Muscle of leg (tissue), 11 donors: ENCODE results near the gene AARSD1. TPM values are rescaled to one million over a fixed set of nuclear protein-coding genes. Genes with fewer than 3 reads are reported as not detected.

Experiments
- DNase-seq: peaks from one replicate; pipeline ENCODE4 v3.0.0; 2013
- H3K27ac ChIP-seq: one replicate; pipeline ENCODE4 v1.5.1; 2013; ENCODE audit warnings: mild to moderate bottlenecking, low read length, control low read depth
- H3K27me3 ChIP-seq: one replicate; pipeline ENCODE4 v1.6.1; 2013; ENCODE audit warnings: low read length; ENCODE audit not compliant: control insufficient read depth, insufficient read depth
- H3K36me3 ChIP-seq: one replicate; pipeline ENCODE4 v1.6.1; 2013; ENCODE audit warnings: low read length; ENCODE audit not compliant: control insufficient read depth, insufficient read depth
- H3K4me1 ChIP-seq: one replicate; pipeline ENCODE4 v1.6.1; 2013; ENCODE audit warnings: low read length; ENCODE audit not compliant: control insufficient read depth, insufficient read depth
- H3K4me3 ChIP-seq: one replicate; pipeline ENCODE4 v1.5.1; 2013; ENCODE audit warnings: low read length, control low read depth
- H3K9me3 ChIP-seq: replicated peaks from 2 replicates; pipeline ENCODE4 v1.6.1; 2013; ENCODE audit warnings: low read depth, low read length; ENCODE audit not compliant: control insufficient read depth
- WGBS: methylation state at CpG from one replicate; pipeline ENCODE4 v1.1.5; 2013; ENCODE audit warnings: missing lambda C conversion rate; ENCODE audit not compliant: insufficient coverage; 5-methylcytosine and 5-hydroxymethylcytosine counted together
- polyA plus RNA-seq, 8 donors: library from polyadenylated mRNA; unstranded; fragments of 120-200 nt; gene quantifications; one replicate each; pipeline versions ENCODE4 v1.2.1 to v1.2.3, GENCODE V29; 2013; ENCODE audit warnings: inconsistent platforms in 1 of 8, low replicate concordance in 1 of 8; ENCODE audit not compliant: insufficient read length in 8 of 8, insufficient read depth in 1 of 8
- total RNA-seq: library from RNA; stranded (reverse); fragments of 120-200 nt; gene quantifications from one replicate; pipeline ENCODE4 v1.2.4, GENCODE V29; 2013

Gene AARSD1
- total and polyA plus RNA-seq, 9 donors = 35.4 to 67.1 (median 55.2) TPM

DNA sequence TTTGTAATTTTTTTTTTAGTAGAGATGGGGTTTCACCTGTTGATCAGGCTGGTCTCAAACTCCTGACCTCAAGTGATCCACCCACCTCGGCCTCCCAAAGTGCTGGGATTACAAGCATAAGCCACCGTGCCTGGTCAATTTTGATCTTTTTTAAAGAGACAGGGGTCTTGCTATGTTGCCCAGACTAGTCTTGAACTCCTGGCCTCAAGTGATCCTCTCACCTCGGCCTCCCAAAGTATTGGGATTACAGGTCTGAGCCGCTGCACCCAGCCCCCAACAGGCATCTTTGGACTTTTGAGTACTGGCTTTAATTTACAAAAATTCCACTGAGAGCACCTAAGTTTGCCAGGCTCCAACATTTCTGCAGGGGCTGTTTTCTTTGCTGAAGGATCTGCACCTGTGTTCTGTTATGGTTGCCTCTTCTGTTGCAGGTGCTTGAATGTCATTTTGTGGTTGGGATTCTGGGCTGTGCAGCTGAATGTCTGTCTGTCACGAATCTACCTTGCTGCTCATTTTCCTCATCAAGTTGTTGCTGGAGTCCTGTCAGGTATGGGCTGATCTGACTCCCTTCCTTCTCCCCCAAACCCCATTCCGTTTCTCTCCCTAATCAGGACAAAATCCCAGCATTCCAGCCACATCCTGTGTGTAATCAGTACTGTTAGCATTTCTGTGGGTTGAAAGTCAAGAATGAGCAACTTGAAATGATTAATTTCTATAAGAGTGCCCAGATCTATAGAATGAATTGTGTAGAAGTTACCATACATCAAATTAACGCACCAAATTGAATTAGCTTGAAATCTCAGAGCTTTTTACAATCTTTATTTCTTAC is 55.2 kb downstream of the AARSD1 start:
- Histone ChIP-seq H3K9me3 (no peaks in the 10 kb centered on the region), H3K27me3 (peaks cover 2% of the 10 kb centered on the region), H3K36me3 (no peaks in the 10 kb centered on the region), H3K4me1 (no peaks in the 10 kb centered on the region), H3K4me3 (no peak overlapping the region), H3K27ac (no peak overlapping the region)
- WGBS = 69% methylated on average over 3 of the region's 7 CpGs
- no peak for DNase-seq

DNA sequence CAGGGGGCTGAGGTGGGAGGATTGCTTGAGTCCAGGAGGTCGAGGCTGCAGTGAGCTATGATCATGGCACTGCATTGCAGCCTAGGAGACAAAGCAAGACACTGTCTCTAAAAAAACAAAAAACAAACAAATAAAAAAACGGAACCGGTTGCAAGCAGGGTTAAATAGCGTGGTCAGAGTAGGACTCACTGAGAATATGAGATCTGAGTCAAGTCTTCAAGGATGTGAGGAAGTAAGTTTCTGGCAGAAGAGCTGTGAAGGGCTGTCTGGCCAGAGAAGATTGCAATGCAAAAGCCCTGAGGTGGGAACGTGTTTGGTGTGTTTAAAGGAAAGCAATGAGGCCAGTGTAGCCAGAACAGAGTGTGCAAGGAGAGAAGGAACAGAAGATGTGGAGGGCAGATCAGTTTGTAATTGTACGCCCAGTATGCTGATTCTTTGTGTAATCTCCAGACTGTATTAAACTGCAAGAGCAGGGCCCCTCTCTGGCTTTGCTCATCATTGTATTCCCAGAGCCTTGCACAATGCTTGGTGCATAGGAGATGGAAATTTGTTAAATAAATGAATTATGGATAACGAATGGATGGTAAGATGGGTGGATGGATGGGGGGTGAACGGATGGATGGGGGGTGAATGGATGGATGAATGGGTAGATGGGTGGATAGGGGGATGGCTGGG is 57.3 kb downstream of the AARSD1 start:
- Histone ChIP-seq H3K27ac (no peak overlapping the region), H3K27me3 (peaks cover 2% of the 10 kb centered on the region), H3K4me1 (no peaks in the 10 kb centered on the region), H3K9me3 (no peaks in the 10 kb centered on the region), H3K36me3 (no peaks in the 10 kb centered on the region), H3K4me3 (no peak overlapping the region)
- WGBS = 75% methylated on average over 5 of the region's 8 CpGs
- DNase-seq = no peak

DNA sequence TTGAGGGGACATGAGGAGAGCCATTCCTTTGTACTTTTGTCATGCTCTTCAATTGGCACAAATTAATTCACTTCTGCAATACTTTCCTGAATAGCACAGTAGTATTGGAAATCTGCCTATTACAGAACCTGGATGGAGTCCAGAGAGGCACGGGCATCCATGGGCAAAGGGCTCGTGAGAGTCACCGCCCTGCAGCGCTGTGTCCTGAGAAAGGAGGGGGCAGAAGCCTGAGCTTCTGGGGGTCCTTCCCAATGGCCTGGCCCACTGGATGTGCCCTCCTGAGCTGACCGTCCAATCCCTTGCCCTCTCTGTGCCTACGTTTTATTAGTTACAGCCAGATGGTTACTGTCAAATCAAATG is 60.2 kb downstream of the AARSD1 start:
- no peak for DNase-seq
- 81% methylated on average over 4 of the region's 6 CpGs for WGBS

DNA sequence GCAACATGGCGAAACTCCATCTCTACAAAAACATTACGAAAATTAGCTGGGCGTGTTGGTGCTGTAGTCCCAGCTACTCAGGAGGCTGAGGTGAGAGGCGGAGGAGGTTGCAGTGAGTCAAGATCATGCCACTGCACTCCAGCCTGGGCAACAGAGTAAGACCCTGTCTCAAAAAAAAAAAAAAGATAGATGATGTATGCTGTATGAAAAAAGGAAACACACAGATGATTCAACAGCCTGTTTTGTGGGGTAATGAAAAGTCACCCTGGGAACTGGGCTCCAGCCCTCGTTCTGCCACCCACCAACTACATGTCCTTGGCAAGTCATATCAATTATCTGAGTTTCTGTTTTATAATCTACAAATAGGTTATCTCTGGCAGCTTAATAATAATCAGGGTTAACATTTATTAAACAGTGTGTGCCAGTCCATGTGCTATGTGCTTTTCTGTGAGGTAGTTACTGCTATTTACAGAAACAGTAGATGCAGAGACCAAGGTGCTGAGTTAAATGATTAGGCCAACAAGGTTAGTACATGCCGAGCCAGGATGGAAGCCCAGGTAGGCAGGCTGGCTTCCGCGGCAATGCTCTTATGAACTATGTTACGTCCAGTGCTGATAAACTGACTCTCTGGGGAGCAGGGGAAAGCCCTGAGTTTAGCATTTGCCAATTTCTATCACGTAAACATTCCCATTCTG is 62.6 kb downstream of the AARSD1 start:
- 86% methylated on average over 8 of the region's 10 CpGs for whole genome bisulfite sequencing
- Histone ChIP-seq H3K27me3 (no peaks in the 10 kb centered on the region), H3K27ac (no peak overlapping the region), H3K9me3 (no peaks in the 10 kb centered on the region), H3K4me1 (no peaks in the 10 kb centered on the region), H3K36me3 (no peaks in the 10 kb centered on the region), H3K4me3 (no peak overlapping the region)
- no peak for DNase-seq

More for the DNA sequence above, 60.2 kb downstream of the AARSD1 start:
- no peaks in the 10 kb centered on the region for H3K4me1 ChIP-seq
- H3K27me3 ChIP-seq = peaks cover 2% of the 10 kb centered on the region
- no peaks in the 10 kb centered on the region for H3K36me3 ChIP-seq
- no peak overlapping the region for H3K4me3 ChIP-seq
- H3K9me3 ChIP-seq = no peaks in the 10 kb centered on the region
- no peak overlapping the region for H3K27ac ChIP-seq

Other genes with a start within 250 kb of the AARSD1 start
- 20.4 TPM for gene EZH1, start 219.4 kb downstream of the AARSD1 start, total RNA-seq
- gene EZH1, start 219.4 kb downstream of the AARSD1 start, polyA plus RNA-seq = 10 to 100 TPM; 15.6 to 21.8 (median 18.0) TPM
- gene RAMP2, start 203.2 kb downstream of the AARSD1 start, total RNA-seq = 35.9 TPM
- gene RAMP2, start 203.2 kb downstream of the AARSD1 start, polyA plus RNA-seq = 10 to 100 TPM; 56.8 to 87.2 (median 73.2) TPM
- gene VPS25, start 191.0 kb downstream of the AARSD1 start, total RNA-seq = 41.0 TPM
- 10 to 100 TPM; 28.7 to 40.0 (median 32.6) TPM for gene VPS25, start 191.0 kb downstream of the AARSD1 start, polyA plus RNA-seq
- gene WNK4, start 183.8 kb downstream of the AARSD1 start, total RNA-seq = 0.09 TPM
- gene WNK4, start 183.8 kb downstream of the AARSD1 start, polyA plus RNA-seq = 1 to 10 TPM in 3 of 8 donors, under 1 TPM in 5; 0.20 to 1.2 (median 0.67) TPM
- 84.1 TPM for gene COA3, start 165.8 kb downstream of the AARSD1 start, total RNA-seq
- 10 to 100 TPM; 53.6 to 63.9 (median 59.5) TPM for gene COA3, start 165.8 kb downstream of the AARSD1 start, polyA plus RNA-seq
- gene CNTD1, start 165.6 kb downstream of the AARSD1 start, total RNA-seq = 0.04 TPM
- gene CNTD1, start 165.6 kb downstream of the AARSD1 start, polyA plus RNA-seq = 1 to 10 TPM in 3 of 8 donors, under 1 TPM in 5; 0.37 to 1.6 (median 0.81) TPM
- 37.7 TPM for gene BECN1, start 140.2 kb downstream of the AARSD1 start, total RNA-seq
- 10 to 100 TPM; 39.8 to 53.5 (median 45.1) TPM for gene BECN1, start 140.2 kb downstream of the AARSD1 start, polyA plus RNA-seq
- gene PSME3, start 131.1 kb downstream of the AARSD1 start, total RNA-seq = 26.1 TPM
- gene PSME3, start 131.1 kb downstream of the AARSD1 start, polyA plus RNA-seq = 10 to 100 TPM; 46.2 to 67.9 (median 55.3) TPM
- 0.66 TPM for gene AOC2, start 119.9 kb downstream of the AARSD1 start, total RNA-seq
- 1 to 10 TPM in 1 of 8 donors, under 1 TPM in 7; 0.41 to 1.2 (median 0.84) TPM for gene AOC2, start 119.9 kb downstream of the AARSD1 start, polyA plus RNA-seq
- gene AOC3, start 113.3 kb downstream of the AARSD1 start, total RNA-seq = 6.9 TPM
- gene AOC3, start 113.3 kb downstream of the AARSD1 start, polyA plus RNA-seq = 10 to 100 TPM; 11.7 to 23.6 (median 18.2) TPM
- not detected for gene G6PC1, start 63.7 kb downstream of the AARSD1 start, total RNA-seq
- gene G6PC1, start 63.7 kb downstream of the AARSD1 start, polyA plus RNA-seq = under 1 TPM in 3 of 8 donors, not detected in 5; 0.08 to 0.43 (median 0.26) TPM
- 37.3 TPM for gene PTGES3L, start 15.6 kb upstream of the AARSD1 start, total RNA-seq
- 10 to 100 TPM; 37.5 to 81.2 (median 63.0) TPM for gene PTGES3L, start 15.6 kb upstream of the AARSD1 start, polyA plus RNA-seq
- 5.3 TPM for gene RUNDC1, start 16.1 kb upstream of the AARSD1 start, total RNA-seq
- 1 to 10 TPM; 7.3 to 8.3 (median 7.6) TPM for gene RUNDC1, start 16.1 kb upstream of the AARSD1 start, polyA plus RNA-seq
- gene RPL27, start 34.0 kb upstream of the AARSD1 start, total RNA-seq = 3,028 TPM
- gene RPL27, start 34.0 kb upstream of the AARSD1 start, polyA plus RNA-seq = 1,000 to 10,000 TPM; 2,184 to 2,871 (median 2,448) TPM
- 7.6 TPM for gene IFI35, start 42.3 kb upstream of the AARSD1 start, total RNA-seq
- gene IFI35, start 42.3 kb upstream of the AARSD1 start, polyA plus RNA-seq = 10 to 100 TPM in 1 of 8 donors, 1 to 10 TPM in 7; 4.5 to 11.1 (median 6.5) TPM
- 50.4 TPM for gene VAT1, start 57.9 kb upstream of the AARSD1 start, total RNA-seq
- gene VAT1, start 57.9 kb upstream of the AARSD1 start, polyA plus RNA-seq = 10 to 100 TPM; 59.3 to 95.3 (median 77.3) TPM
- gene RND2, start 60.8 kb upstream of the AARSD1 start, total RNA-seq = 0.35 TPM
- gene RND2, start 60.8 kb upstream of the AARSD1 start, polyA plus RNA-seq = 1 to 10 TPM in 3 of 8 donors, under 1 TPM in 5; 0.48 to 1.2 (median 0.83) TPM
- 11.2 TPM for gene BRCA1, start 160.9 kb upstream of the AARSD1 start, total RNA-seq
- gene BRCA1, start 160.9 kb upstream of the AARSD1 start, polyA plus RNA-seq = 10 to 100 TPM in 2 of 8 donors, 1 to 10 TPM in 6; 8.1 to 12.3 (median 9.0) TPM
- gene NBR1, start 206.8 kb upstream of the AARSD1 start, total RNA-seq = 46.8 TPM
- 10 to 100 TPM; 47.0 to 64.5 (median 54.1) TPM for gene NBR1, start 206.8 kb upstream of the AARSD1 start, polyA plus RNA-seq
- 7.8 TPM for gene TMEM106A, start 247.4 kb upstream of the AARSD1 start, total RNA-seq
- gene TMEM106A, start 247.4 kb upstream of the AARSD1 start, polyA plus RNA-seq = 10 to 100 TPM in 1 of 8 donors, 1 to 10 TPM in 7; 5.9 to 10.4 (median 7.8) TPM